ENCODE results near the gene RAB3GAP2. TPM values are rescaled to one million over a fixed set of nuclear protein-coding genes. Genes with fewer than 3 reads are reported as not detected.
"Not testable (repeated sequence)": the region's sequence is repeated elsewhere in the genome, so short reads cannot be mapped to it uniquely, and the experiment has no call there.

Gene RAB3GAP2
- total RNA-seq, 2 experiments from 2014 or later, result 46.6 to 54.0 TPM

- DNase-seq, CTCF ChIA-PET, H3K27me3 Mint-ChIP-seq, ATAC-seq, H3K27ac Mint-ChIP-seq, H3K4me3 Mint-ChIP-seq, H3K4me1 Mint-ChIP-seq: not testable (repeated sequence)
- Mint-ChIP-seq H3K9me3 (ENCODE audit: low read depth) (peaks cover 31% of the 10 kb centered on the region), H3K36me3 (peaks cover 80% of the 10 kb centered on the region)
Observed at GRCh38 chr1:220248715-220249265, 23.5 kb downstream of the RAB3GAP2 start.

- H3K27me3 Mint-ChIP-seq, CTCF ChIA-PET, H3K27ac Mint-ChIP-seq, H3K4me3 Mint-ChIP-seq, H3K4me1 Mint-ChIP-seq, ATAC-seq, DNase-seq: not testable (repeated sequence)
- Mint-ChIP-seq H3K36me3 (peaks cover 64% of the 10 kb centered on the region), H3K9me3 (ENCODE audit: low read depth) (peaks cover 26% of the 10 kb centered on the region)
Observed at GRCh38 chr1:220245900-220246299, 26.4 kb downstream of the RAB3GAP2 start.

DNA sequence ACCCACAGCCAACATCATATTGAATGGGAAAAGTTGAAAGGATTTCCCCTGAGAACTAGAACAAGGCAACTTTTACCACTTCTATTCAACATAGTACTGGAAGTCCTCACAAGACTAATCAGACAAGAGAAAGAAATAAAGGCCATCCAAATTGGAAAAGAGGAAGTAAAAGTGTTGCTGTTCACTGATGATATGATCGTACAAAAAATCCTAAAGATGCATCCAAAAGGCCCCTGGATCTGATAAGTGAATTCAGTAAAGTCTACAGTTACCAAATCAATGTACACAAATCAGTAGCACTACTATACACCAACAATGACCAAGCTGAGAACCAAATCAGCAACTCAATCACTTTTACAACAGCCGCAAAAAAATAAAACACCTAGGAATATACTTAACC lies 28.3 kb downstream of the RAB3GAP2 start:
- no peaks in the 10 kb centered on the region for H3K27me3 Mint-ChIP-seq
- CTCF ChIA-PET, result no interaction called here
- DNase-seq (no peak), ATAC-seq (no peak)
- H3K4me3 Mint-ChIP-seq, result no peak overlapping the region
- H3K36me3 Mint-ChIP-seq, result peaks cover 52% of the 10 kb centered on the region
- peaks cover 6% of the 10 kb centered on the region for H3K4me1 Mint-ChIP-seq
- no peak overlapping the region for H3K27ac Mint-ChIP-seq
- H3K9me3 Mint-ChIP-seq (ENCODE audit: low read depth), result peaks cover 18% of the 10 kb centered on the region

DNA sequence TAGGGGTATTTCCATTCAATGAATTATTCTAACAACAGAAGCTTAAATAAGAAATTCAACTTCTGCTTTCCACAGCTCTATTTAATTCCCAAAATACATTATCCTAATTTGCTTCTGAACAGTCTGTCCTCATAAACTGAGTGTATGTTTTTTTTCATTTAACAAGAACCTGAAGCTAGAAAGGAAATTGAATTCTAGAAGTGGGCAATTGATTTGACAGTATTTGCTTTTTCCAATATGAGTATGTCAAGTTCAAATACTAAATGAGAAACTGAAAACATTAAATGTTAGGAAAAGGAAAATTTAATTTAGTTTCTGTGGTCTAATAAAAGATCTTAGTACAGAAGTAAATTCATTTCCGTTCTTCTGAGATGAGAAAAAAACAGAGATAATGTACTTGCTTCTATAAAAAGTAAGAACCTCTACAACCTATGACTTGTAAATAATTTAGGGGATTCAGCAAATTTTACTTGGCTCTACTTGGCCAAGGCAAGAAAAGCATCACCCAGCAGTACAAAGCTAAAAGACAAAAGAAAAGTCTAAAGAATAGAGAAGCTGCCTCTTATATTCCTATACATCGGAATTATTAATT lies 31.1 kb downstream of the RAB3GAP2 start:
- Mint-ChIP-seq H3K4me1 (peaks cover 6% of the 10 kb centered on the region), H3K36me3 (peaks cover 40% of the 10 kb centered on the region), H3K9me3 (ENCODE audit: low read depth) (peaks cover 6% of the 10 kb centered on the region), H3K27ac (no peak overlapping the region), H3K27me3 (no peaks in the 10 kb centered on the region), H3K4me3 (no peak overlapping the region)
- DNase-seq (no peak), ATAC-seq (no peak)
- CTCF ChIA-PET, result no interaction called here

GRCh38 chr1:220239966-220240365 lies 32.3 kb downstream of the RAB3GAP2 start:
- Mint-ChIP-seq H3K9me3 (ENCODE audit: low read depth) (peaks cover 2% of the 10 kb centered on the region), H3K36me3 (peaks cover 34% of the 10 kb centered on the region), H3K4me3 (no peak overlapping the region), H3K27me3 (no peaks in the 10 kb centered on the region), H3K4me1 (peaks cover 6% of the 10 kb centered on the region), H3K27ac (no peak overlapping the region)
- ATAC-seq (no peak), DNase-seq (no peak)
- CTCF ChIA-PET, result no interaction called here

DNA sequence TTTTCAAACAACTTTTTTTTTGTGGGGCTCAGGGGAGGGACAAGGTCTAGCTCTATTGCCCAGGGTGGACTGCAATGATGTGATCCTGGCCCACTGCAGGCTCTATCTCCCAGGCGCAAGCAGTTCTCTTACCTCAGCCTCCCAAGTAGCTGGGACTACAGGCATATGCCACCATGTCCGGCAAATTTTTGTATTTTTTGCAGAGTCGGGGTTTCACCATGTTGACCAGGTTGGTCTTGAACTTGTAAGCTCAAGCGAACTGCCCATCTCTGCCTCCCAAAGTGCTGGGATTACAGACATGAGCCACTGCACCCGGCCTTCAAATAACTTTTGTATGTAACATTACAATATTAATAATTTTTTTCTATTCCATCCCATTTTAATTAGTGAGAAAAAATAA lies 33.0 kb downstream of the RAB3GAP2 start:
- peaks cover 29% of the 10 kb centered on the region for H3K36me3 Mint-ChIP-seq
- peaks cover 6% of the 10 kb centered on the region for H3K4me1 Mint-ChIP-seq
- H3K27me3 Mint-ChIP-seq, result no peaks in the 10 kb centered on the region
- H3K9me3 Mint-ChIP-seq (ENCODE audit: low read depth), result peaks cover 4% of the 10 kb centered on the region
- H3K27ac Mint-ChIP-seq, result no peak overlapping the region
- H3K4me3 Mint-ChIP-seq, result no peak overlapping the region
- CTCF ChIA-PET, result no interaction called here
- ATAC-seq (no peak), DNase-seq (no peak)

- H3K36me3 Mint-ChIP-seq, result peaks cover 30% of the 10 kb centered on the region
- H3K27ac Mint-ChIP-seq; H3K4me1 Mint-ChIP-seq; ATAC-seq; H3K4me3 Mint-ChIP-seq; H3K9me3 Mint-ChIP-seq (ENCODE audit: low read depth); DNase-seq; H3K27me3 Mint-ChIP-seq: not testable (repeated sequence)
- CTCF ChIA-PET, result interaction anchor here (1.7 kb wide), 1 partner anchor 20 kb away, joined by 5 read pairs; no protein-coding TSS in a partner anchor
Observed at GRCh38 chr1:220236278-220236677, 36.0 kb downstream of the RAB3GAP2 start.

GRCh38 chr1:220235462-220235861 lies 36.8 kb downstream of the RAB3GAP2 start:
- CTCF ChIA-PET, result no interaction called here
- Mint-ChIP-seq H3K36me3 (peaks cover 34% of the 10 kb centered on the region), H3K4me1 (no peaks in the 10 kb centered on the region), H3K4me3 (no peak overlapping the region), H3K27ac (no peak overlapping the region), H3K9me3 (ENCODE audit: low read depth) (peaks cover 2% of the 10 kb centered on the region), H3K27me3 (no peaks in the 10 kb centered on the region)
- ATAC-seq (no peak), DNase-seq (no peak)

GRCh38 chr1:220233927-220234326 lies 38.3 kb downstream of the RAB3GAP2 start:
- Mint-ChIP-seq H3K9me3 (ENCODE audit: low read depth) (peaks cover 2% of the 10 kb centered on the region), H3K4me3 (no peak overlapping the region), H3K4me1 (no peaks in the 10 kb centered on the region), H3K27me3 (no peaks in the 10 kb centered on the region), H3K27ac (no peak overlapping the region), H3K36me3 (peaks cover 31% of the 10 kb centered on the region)
- CTCF ChIA-PET, result interaction anchor here (1.0 kb wide), 1 partner anchor 15 kb away, joined by 4 read pairs; no protein-coding TSS in a partner anchor
- ATAC-seq (no peak), DNase-seq (no peak)

DNA sequence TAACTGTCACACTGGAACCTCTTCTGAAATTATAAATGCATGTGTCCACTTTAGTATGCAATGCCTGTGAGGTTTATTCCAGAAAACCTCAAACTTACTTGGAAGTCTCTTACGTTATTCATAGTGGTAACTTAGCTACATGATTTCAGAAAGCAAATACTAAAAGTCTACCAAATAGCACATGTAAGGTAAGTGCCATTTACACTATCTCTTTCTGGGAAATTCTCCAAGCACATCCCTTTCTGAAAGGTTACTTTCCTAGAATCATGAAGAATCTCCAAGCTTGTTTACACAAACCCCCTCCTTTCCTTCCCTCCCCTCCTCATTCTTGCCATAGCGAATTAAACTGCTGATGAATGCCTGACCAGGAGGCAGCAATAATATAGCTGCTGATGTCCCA lies 42.5 kb downstream of the RAB3GAP2 start:
- H3K4me1 Mint-ChIP-seq, result no peaks in the 10 kb centered on the region
- ATAC-seq (no peak), DNase-seq (no peak)
- H3K27ac Mint-ChIP-seq, result no peak overlapping the region
- H3K4me3 Mint-ChIP-seq, result no peak overlapping the region
- H3K9me3 Mint-ChIP-seq (ENCODE audit: low read depth), result peaks cover under 1% of the 10 kb centered on the region
- peaks cover 44% of the 10 kb centered on the region for H3K36me3 Mint-ChIP-seq
- CTCF ChIA-PET, result interaction anchor here (1.0 to 2.0 kb wide), 2 partner anchors 12 to 39 kb away, joined by 4 to 5 read pairs; no protein-coding TSS in a partner anchor
- H3K27me3 Mint-ChIP-seq, result no peaks in the 10 kb centered on the region

DNA sequence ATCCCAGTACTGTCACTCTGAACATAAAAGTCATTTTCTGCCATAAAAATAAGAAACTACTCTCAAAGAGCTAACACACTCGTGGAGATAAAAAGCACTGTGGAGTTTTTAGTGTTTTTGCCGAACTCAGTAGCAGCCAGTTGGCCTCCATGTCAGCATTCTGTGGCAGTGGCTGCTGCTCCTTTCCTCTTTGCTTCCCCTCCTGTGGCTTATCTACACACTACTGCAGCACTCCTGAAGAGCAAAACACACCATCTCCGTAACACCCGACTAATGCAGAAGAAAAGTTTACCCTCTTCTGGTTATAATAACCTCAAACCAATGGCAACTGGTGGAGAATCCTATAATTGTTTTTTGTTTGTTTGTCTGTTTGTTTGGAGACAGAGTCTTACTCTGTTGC lies 44.9 kb downstream of the RAB3GAP2 start:
- no peak for ATAC-seq
- H3K27me3 Mint-ChIP-seq, result no peaks in the 10 kb centered on the region
- no peak for DNase-seq
- peaks cover 6% of the 10 kb centered on the region for H3K4me1 Mint-ChIP-seq
- no peaks in the 10 kb centered on the region for H3K9me3 Mint-ChIP-seq (ENCODE audit: low read depth)
- no peak overlapping the region for H3K4me3 Mint-ChIP-seq
- H3K36me3 Mint-ChIP-seq, result peaks cover 36% of the 10 kb centered on the region
- no peak overlapping the region for H3K27ac Mint-ChIP-seq
- CTCF ChIA-PET, result interaction anchor here (3.0 kb wide), 1 partner anchor 8 kb away, joined by 9 read pairs; no protein-coding TSS in a partner anchor

DNA sequence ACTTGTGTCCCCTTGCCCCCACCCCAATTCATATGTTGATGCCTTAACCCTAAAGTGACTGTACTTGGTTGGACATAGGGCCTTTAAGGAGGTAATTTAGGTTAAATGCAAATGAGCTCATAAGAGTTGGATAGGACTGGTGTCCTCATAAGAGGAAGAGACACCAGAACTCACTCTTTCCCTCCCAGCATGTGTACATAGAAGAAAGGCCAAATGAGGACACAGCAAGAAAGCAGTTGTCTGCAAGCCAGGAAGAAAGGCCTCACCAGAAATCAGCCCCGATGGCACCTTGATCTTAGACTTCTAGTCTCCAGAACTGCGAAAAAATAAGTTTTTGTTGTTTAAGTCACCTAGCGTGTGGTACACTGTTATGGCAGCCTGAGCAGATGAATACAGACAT lies 45.5 kb downstream of the RAB3GAP2 start:
- Mint-ChIP-seq H3K27ac (no peak overlapping the region), H3K4me1 (peaks cover 6% of the 10 kb centered on the region), H3K36me3 (peaks cover 32% of the 10 kb centered on the region), H3K4me3 (no peak overlapping the region), H3K27me3 (no peaks in the 10 kb centered on the region), H3K9me3 (ENCODE audit: low read depth) (no peaks in the 10 kb centered on the region)
- CTCF ChIA-PET, result interaction anchor here (3.0 kb wide), 1 partner anchor 8 kb away, joined by 9 read pairs; no protein-coding TSS in a partner anchor
- ATAC-seq (no peak), DNase-seq (no peak)

DNA sequence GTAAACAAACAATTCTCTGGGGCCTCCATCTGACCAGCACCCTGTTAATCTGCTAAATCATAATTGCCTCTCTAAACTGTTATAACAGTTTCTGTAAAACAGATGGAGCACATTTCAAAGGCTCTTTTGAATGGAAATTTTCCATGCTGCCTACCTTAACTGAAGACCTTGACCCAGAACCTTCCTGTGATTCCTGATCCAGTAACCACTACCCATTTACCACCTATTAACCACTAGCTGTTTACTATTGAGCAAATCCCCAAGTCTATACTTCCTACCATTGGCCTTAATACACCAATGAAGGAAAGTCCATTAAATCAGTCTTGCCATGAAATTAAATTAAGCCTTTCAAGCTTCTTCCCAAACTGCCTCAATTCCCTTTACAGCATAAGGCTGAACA lies 46.3 kb downstream of the RAB3GAP2 start:
- no peak overlapping the region for H3K27ac Mint-ChIP-seq
- H3K27me3 Mint-ChIP-seq, result no peaks in the 10 kb centered on the region
- CTCF ChIA-PET, result no interaction called here
- ATAC-seq, result no peak
- no peak overlapping the region for H3K4me3 Mint-ChIP-seq
- peaks cover 25% of the 10 kb centered on the region for H3K36me3 Mint-ChIP-seq
- H3K4me1 Mint-ChIP-seq, result peaks cover 6% of the 10 kb centered on the region
- no peaks in the 10 kb centered on the region for H3K9me3 Mint-ChIP-seq (ENCODE audit: low read depth)
- DNase-seq, result no peak

DNA sequence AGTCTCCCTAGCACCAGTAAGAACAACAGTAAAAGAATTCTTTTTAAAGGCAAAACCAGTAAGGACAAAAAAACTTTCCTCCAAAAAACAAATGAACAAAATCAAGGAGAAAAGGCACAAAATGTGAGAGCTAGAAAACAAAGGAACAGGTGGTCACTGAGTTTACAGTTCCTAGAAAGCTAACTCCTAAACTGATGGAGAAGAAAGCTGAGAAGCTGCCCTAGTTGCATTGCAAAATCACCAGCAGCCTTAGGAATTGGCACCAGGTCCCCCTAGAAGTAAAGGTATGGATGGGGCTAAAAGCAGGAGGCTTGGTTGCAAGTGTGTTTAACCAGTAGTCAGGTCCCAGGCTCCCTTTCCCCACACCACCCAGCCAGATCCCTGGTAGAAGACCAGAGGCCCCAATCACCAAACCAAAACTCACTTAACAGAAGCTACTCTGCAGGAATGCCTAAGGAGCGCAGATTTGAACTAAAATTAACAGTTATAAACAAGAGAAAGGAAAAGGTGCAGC lies 47.6 kb downstream of the RAB3GAP2 start:
- H3K4me3 Mint-ChIP-seq, result no peak overlapping the region
- peaks cover 28% of the 10 kb centered on the region for H3K36me3 Mint-ChIP-seq
- H3K27me3 Mint-ChIP-seq, result no peaks in the 10 kb centered on the region
- CTCF ChIA-PET, result no interaction called here
- DNase-seq, result no peak
- H3K27ac Mint-ChIP-seq, result no peak overlapping the region
- H3K4me1 Mint-ChIP-seq, result peaks cover 6% of the 10 kb centered on the region
- H3K9me3 Mint-ChIP-seq (ENCODE audit: low read depth), result no peaks in the 10 kb centered on the region
- ATAC-seq, result no peak
